HFF-Myc (cell line): Measurements from ENCODE around the gene SEPHS2.
A peak's percentile ranks its signal among the peaks of the same experiment; 100 is the strongest.

Experiments
- DNase-seq: peaks from one replicate; pipeline ENCODE4 v3.0.0-alpha.2; 2011; ENCODE audit warnings: low read depth; ENCODE audit errors: extremely low read depth
- H3K4me3 ChIP-seq: replicated peaks from 2 replicates; pipeline ENCODE4 v1.5.1; 2011; ENCODE audit warnings: low read depth, mild to moderate bottlenecking, control low read depth, low read length
- TF ChIP-seq, protein P1 (sequence below): IDR thresholded peaks from 2 replicates; pipeline ENCODE4 v1.5.1; 2012; ENCODE audit warnings: mild to moderate bottlenecking, low read depth, low read length, control low read depth; ENCODE audit errors: missing control alignments

The SEPHS2 gene

DNA sequence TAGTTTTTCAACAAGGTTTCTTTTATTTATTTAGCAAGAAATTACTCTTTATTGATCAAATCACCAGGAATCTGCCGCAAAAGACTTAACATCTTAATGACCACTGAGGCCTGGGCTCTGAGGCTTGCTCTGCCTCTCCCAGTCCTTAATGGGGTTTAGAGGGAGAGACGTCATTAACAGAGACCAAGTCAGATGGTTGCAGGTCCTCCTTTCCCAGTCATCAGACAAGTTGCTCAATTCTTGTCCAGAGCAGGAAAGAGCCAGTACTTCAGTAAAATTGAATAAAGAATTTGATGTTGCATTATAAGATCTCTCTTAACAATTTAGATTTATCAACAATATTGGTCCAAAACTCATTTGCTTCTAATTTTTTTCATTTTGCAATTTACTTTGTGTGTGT lies 2.0 kb downstream of the SEPHS2 start:
- no peak for DNase-seq
- no peak overlapping the region for H3K4me3 ChIP-seq
- TF ChIP-seq, protein P1, sequence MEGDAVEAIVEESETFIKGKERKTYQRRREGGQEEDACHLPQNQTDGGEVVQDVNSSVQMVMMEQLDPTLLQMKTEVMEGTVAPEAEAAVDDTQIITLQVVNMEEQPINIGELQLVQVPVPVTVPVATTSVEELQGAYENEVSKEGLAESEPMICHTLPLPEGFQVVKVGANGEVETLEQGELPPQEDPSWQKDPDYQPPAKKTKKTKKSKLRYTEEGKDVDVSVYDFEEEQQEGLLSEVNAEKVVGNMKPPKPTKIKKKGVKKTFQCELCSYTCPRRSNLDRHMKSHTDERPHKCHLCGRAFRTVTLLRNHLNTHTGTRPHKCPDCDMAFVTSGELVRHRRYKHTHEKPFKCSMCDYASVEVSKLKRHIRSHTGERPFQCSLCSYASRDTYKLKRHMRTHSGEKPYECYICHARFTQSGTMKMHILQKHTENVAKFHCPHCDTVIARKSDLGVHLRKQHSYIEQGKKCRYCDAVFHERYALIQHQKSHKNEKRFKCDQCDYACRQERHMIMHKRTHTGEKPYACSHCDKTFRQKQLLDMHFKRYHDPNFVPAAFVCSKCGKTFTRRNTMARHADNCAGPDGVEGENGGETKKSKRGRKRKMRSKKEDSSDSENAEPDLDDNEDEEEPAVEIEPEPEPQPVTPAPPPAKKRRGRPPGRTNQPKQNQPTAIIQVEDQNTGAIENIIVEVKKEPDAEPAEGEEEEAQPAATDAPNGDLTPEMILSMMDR: no peak

DNA sequence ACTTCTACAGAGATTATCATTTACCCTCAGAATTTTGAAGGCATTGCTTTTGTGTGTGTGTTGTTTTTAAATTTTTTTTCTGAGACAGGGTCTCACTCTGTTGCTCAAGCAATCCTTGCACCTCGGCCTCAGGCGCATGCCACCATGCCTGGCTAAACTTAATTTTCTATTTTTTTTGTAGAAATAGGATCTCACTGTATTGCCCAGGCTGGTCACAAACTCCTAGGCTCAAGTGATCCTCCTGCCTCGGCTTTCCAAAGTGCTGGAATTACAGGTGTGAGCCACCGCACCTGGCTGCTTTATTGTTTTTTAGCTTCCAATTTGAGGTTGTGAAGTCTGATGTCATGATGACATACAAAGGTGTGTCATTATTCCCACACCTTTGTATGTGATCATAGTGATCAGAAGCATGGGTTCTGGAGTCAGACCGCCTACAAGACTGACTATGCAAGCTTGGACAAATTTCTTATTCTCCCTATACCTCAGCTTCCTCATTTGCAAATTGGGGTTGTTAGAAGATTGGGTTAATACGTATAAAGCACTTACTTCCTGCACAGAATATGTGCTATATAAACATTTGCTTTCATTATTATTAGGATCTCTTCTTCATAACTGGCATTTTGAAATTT lies 5.8 kb downstream of the SEPHS2 start:
- H3K4me3 ChIP-seq: no peak overlapping the region
- TF ChIP-seq, protein P1: no peak
- DNase-seq: no peak

GRCh38 chr16:30438835-30439234 lies 6.8 kb downstream of the SEPHS2 start:
- H3K4me3 ChIP-seq: no peak overlapping the region
- DNase-seq: no peak
- TF ChIP-seq, protein P1: no peak

GRCh38 chr16:30437511-30438046 lies 8.1 kb downstream of the SEPHS2 start:
- H3K4me3 ChIP-seq: no peak overlapping the region
- TF ChIP-seq, protein P1: no peak
- DNase-seq: no peak

DNA sequence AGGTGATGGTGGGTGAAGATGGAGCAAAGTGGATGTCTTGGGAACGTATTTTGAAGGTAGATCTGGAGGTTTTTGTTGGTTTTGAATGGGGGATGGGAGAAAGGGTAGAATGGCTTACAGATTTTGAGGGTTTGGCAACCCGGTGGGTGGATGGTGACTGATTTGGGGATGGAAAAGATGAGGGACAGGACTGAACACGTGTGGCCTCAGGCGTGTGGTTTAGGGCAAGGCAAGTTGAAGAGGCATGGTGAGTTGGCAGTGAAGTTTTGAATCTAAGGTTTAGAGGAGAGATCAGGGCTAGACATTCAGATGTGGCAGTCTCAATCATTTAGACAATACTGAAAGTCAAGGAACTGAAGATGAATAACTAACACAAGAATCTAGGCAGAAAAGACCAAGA lies 10.8 kb downstream of the SEPHS2 start:
- DNase-seq: no peak
- TF ChIP-seq, protein P1: no peak
- H3K4me3 ChIP-seq: no peak overlapping the region

- peak overlapping the region; percentile 77; the same call in 1 of the 2 replicates for H3K4me3 ChIP-seq
- TF ChIP-seq, protein P1: no peak
- DNase-seq: no peak
Observed at GRCh38 chr16:30430428-30430970, 15.2 kb downstream of the SEPHS2 start.
